A673 (cell line): Measurements from ENCODE around the gene SLC13A5.

Source experiments
- CTCF ChIP-seq: fragments of 300-800, 200-600 bp; sonication (generic); conservative IDR thresholded peaks from 2 replicates; pipeline ENCODE4 v1.5.1; 2017; ENCODE audit warnings: low read depth, mild to moderate bottlenecking, antibody characterized with exemption, low read length, moderate library complexity, mixed read lengths
- EZH2 ChIP-seq: fragments of 200-600 bp; sonication (generic); IDR thresholded peaks from 2 replicates; pipeline ENCODE4 v1.6.1; 2017; ENCODE audit warnings: borderline replicate concordance, low read depth, mild to moderate bottlenecking, mixed read lengths, antibody characterized with exemption, low read length; ENCODE audit not compliant: poor library complexity, severe bottlenecking

- no peak for TF ChIP-seq CTCF
- no peak for TF ChIP-seq EZH2
Measured at GRCh38 chr17:6670571-6670970, 42.6 kb downstream of the SLC13A5 start.
